GM12878 (cell line): ENCODE data around the gene METAP1D. TPM values are rescaled to one million over a fixed set of nuclear protein-coding genes. Genes with fewer than 3 reads are reported as not detected.

Experiments used
- ATAC-seq: fragments of 200-7000 bp; cut with Tn5 transposase; 3 replicates; pipeline ENCODE4 v1.9.1; 2020; ENCODE audit warnings: mild to moderate bottlenecking, moderate library complexity
- BruUV-seq: library from RNA; stranded (reverse); fragments of 400-500 nt; replicated peaks from 2 replicates; lab custom pipeline; 2021; lab: Mats Ljungman, UMichigan
- CTCF ChIA-PET: fragments of 300-600 bp; sonication (Branson Sonifier 250); formaldehyde crosslinking; extraction: SDS; loops from one replicate; lab custom pipeline; 2021; ENCODE audit warnings: inconsistent platforms; lab: Yijun Ruan, JAX
- POLR2A ChIA-PET: fragments of 350-600 bp; formaldehyde crosslinking; extraction: SDS; loops from one replicate; lab custom pipeline; 2021; ENCODE audit warnings: inconsistent platforms; lab: Charles Lee
- RAD21 ChIA-PET: fragments of 300-600 bp; sonication (Branson Sonifier 250); formaldehyde crosslinking; loops from one replicate; lab custom pipeline; 2023; ENCODE audit warnings: antibody characterized with exemption; ENCODE audit not compliant: unreplicated experiment; lab: Charles Lee
- SMC1A ChIA-PET: fragments of 300-600 bp; sonication (Branson Sonifier 250); formaldehyde crosslinking; loops from one replicate; lab custom pipeline; 2023; ENCODE audit not compliant: unreplicated experiment, uncharacterized antibody; lab: Charles Lee
- DNase-seq: peaks from one replicate; pipeline ENCODE4 v3.0.0-alpha.2; 2011; ENCODE audit warnings: low read depth, low spot score
- FAIRE-seq: peaks from 3 replicates; lab custom pipeline; 2011; peaks lifted over from hg19 to GRCh38; lab: Jason Lieb, UNC
- H2AFZ ChIP-seq: 2 replicates; pipeline ENCODE4 v1.6.0; 2011; ENCODE audit warnings: low read depth, low read length, control low read depth; ENCODE audit not compliant: control insufficient read depth
- H3K27ac ChIP-seq: 2 replicates; pipeline ENCODE4 v1.5.1; 2011; ENCODE audit warnings: control low read depth; ENCODE audit not compliant: control insufficient read depth, insufficient read depth
- H3K27me3 ChIP-seq, 2 experiments: replicated peaks in 1 of 2; 2 replicates each; pipeline versions ENCODE4 v1.6.0 to v1.6.1; 2011; ENCODE audit warnings: low read length in 1 of 2; ENCODE audit not compliant: control insufficient read depth in 2 of 2, insufficient read depth in 2 of 2
- H3K36me3 ChIP-seq, 2 experiments: 2 replicates each; pipeline ENCODE4 v1.5.1; 2011; ENCODE audit warnings: low read length in 1 of 2; ENCODE audit not compliant: control insufficient read depth in 2 of 2, insufficient read depth in 2 of 2
- H3K4me1 ChIP-seq: 2 replicates; pipeline ENCODE4 v1.6.1; 2011; ENCODE audit warnings: mild to moderate bottlenecking, low read length, moderate library complexity, mixed read lengths; ENCODE audit not compliant: control insufficient read depth, insufficient read depth
- H3K4me2 ChIP-seq: 2 replicates; pipeline ENCODE4 v1.6.0; 2011; ENCODE audit warnings: control low read depth; ENCODE audit not compliant: control insufficient read depth, insufficient read depth
- H3K4me3 ChIP-seq: fragments of 200-600 bp; sonication (generic); 2 replicates; pipeline ENCODE4 v1.5.1; 2016
- H3K79me2 ChIP-seq: 2 replicates; pipeline ENCODE4 v1.6.0; 2011; ENCODE audit warnings: low read length; ENCODE audit not compliant: control insufficient read depth, insufficient read depth
- H3K9ac ChIP-seq: 2 replicates; pipeline ENCODE4 v1.8.0; 2011; ENCODE audit warnings: low read length, control low read depth, mixed read lengths; ENCODE audit not compliant: control insufficient read depth, insufficient read depth
- H3K9me3 ChIP-seq: replicated peaks from 3 replicates; pipeline ENCODE4 v1.5.1; 2011; ENCODE audit warnings: mild to moderate bottlenecking, low read length; ENCODE audit not compliant: control insufficient read depth, insufficient read depth
- H4K20me1 ChIP-seq: 2 replicates; pipeline ENCODE4 v1.6.0; 2011; ENCODE audit not compliant: control insufficient read depth, insufficient read depth
- E2F8 ChIP-seq: fragments of 450-650 bp; IDR thresholded peaks from 2 replicates; pipeline ENCODE4 v1.6.1; 2018; ENCODE audit warnings: mild to moderate bottlenecking, low read depth, moderate library complexity; ENCODE audit not compliant: partially characterized antibody
- ESRRA ChIP-seq: IDR thresholded peaks from 2 replicates; pipeline ENCODE4 v1.6.1; 2012; ENCODE audit warnings: mild to moderate bottlenecking, low read length, improper control_type of control experiment
- IKZF2 ChIP-seq, 2 experiments: fragments of 450-650 bp; IDR thresholded peaks; 2 replicates each; pipeline ENCODE4 v1.6.1; 2017; ENCODE audit warnings: mild to moderate bottlenecking in 2 of 2, moderate library complexity in 2 of 2
- LARP7 ChIP-seq: fragments of 450-650 bp; IDR thresholded peaks from 2 replicates; pipeline ENCODE4 v1.6.1; 2017; ENCODE audit warnings: mild to moderate bottlenecking
- MLLT1 ChIP-seq: fragments of 450-650 bp; IDR thresholded peaks from 2 replicates; pipeline ENCODE4 v1.6.1; 2016; ENCODE audit warnings: mild to moderate bottlenecking
- NFYA ChIP-seq: IDR thresholded peaks from 2 replicates; pipeline ENCODE4 v1.6.1; 2011; ENCODE audit warnings: low read depth, mild to moderate bottlenecking, low read length, improper control_type of control experiment, borderline replicate concordance
- NFYB ChIP-seq: IDR thresholded peaks from 2 replicates; pipeline ENCODE4 v1.6.1; 2011; ENCODE audit warnings: low read depth, mild to moderate bottlenecking, low read length, improper control_type of control experiment, moderate library complexity; ENCODE audit not compliant: insufficient read depth
- PBX3 ChIP-seq: IDR thresholded peaks from 2 replicates; pipeline ENCODE4 v1.6.1; 2011; ENCODE audit warnings: mild to moderate bottlenecking, low read depth, low read length, moderate library complexity; ENCODE audit not compliant: insufficient replicate concordance
- POU2F2 ChIP-seq: IDR thresholded peaks from 3 replicates; pipeline ENCODE4 v1.6.1; 2011; ENCODE audit warnings: low read depth, mild to moderate bottlenecking, low read length, borderline replicate concordance
- RAD21 ChIP-seq: IDR thresholded peaks from 2 replicates; pipeline ENCODE4 v1.6.1; 2011; ENCODE audit warnings: mild to moderate bottlenecking, low read depth, low read length, moderate library complexity; ENCODE audit not compliant: insufficient read depth
- RAD51 ChIP-seq: fragments of 450-650 bp; IDR thresholded peaks from 2 replicates; pipeline ENCODE4 v1.6.1; 2016; ENCODE audit warnings: moderate library complexity, mild to moderate bottlenecking, inconsistent platforms
- RELA ChIP-seq: fragments of 450-650 bp; IDR thresholded peaks from 2 replicates; pipeline ENCODE4 v1.8.0; 2014; ENCODE audit warnings: borderline replicate concordance; ENCODE audit not compliant: partially characterized antibody
- TCF7 ChIP-seq: IDR thresholded peaks from 2 replicates; pipeline ENCODE4 v1.6.1; 2014; ENCODE audit warnings: antibody characterized with exemption, borderline replicate concordance
- WGBS: methylation state at CpG from one replicate; pipeline ENCODE4 v1.1.6; 2016; ENCODE audit warnings: low lambda C conversion rate; ENCODE audit not compliant: insufficient replicate concordance, insufficient coverage; ENCODE audit errors: missing lambda C conversion rate; 5-methylcytosine and 5-hydroxymethylcytosine counted together
- in situ Hi-C: fragments of 300-500 bp; cut with MboI; formaldehyde crosslinking; loops from 9 replicates; pipeline ENCODE4 v1.14.3; 2018; ENCODE audit warnings: mixed read lengths
- intact Hi-C: fragments of 100-400 bp; cut with micrococcal nuclease; formaldehyde crosslinking; loops from one replicate; pipeline ENCODE4 v1.14.2; 2022; ENCODE audit not compliant: unreplicated experiment
- polyA plus RNA-seq, 11 experiments: library from polyadenylated mRNA; depleted of rRNA in 4 of 11; unstranded in 6 of 11; stranded (reverse) in 5 of 11; fragments of >200 nt; fragmentation: Nextera tagmentation in 4 of 11; fragmentation: Illumina TruSeq in 1 of 11; extraction: Ambion mirVana in 4 of 11; extraction: Trizol in 1 of 11; gene quantifications; 1 replicate in 1 of 11; 2 replicates in 10 of 11; pipeline versions ENCODE4 v1.2.1 to v1.2.3, GENCODE V29; 2011 to 2016; ENCODE audit warnings: inconsistent platforms in 2 of 11, missing spikeins in 2 of 11, low read depth in 1 of 11
- total RNA-seq, 4 experiments: library from RNA; depleted of rRNA in 3 of 4; stranded (reverse); fragments of >200 nt in 3 of 4; fragmentation: Illumina TruSeq in 1 of 4; extraction: Trizol in 1 of 4; gene quantifications; 2 replicates each; pipeline versions ENCODE4 v1.2.1 to v1.2.3, GENCODE V29; 2013 to 2021
- TF ChIP-seq, protein P1 (sequence below): fragments of 450-650 bp; IDR thresholded peaks from 2 replicates; pipeline ENCODE4 v1.6.1; 2014; ENCODE audit warnings: mild to moderate bottlenecking
- TF ChIP-seq, protein P2 (sequence below): IDR thresholded peaks from 2 replicates; pipeline ENCODE4 v1.6.1; 2012; ENCODE audit warnings: low read depth, low read length, improper control_type of control experiment

METAP1D gene
- total and polyA plus RNA-seq, 10 of the 15 experiments (the other 5 are each of a cell fraction or from before 2014, with no cell fraction given): 4.5 to 12.1 (median 7.8) TPM

DNA sequence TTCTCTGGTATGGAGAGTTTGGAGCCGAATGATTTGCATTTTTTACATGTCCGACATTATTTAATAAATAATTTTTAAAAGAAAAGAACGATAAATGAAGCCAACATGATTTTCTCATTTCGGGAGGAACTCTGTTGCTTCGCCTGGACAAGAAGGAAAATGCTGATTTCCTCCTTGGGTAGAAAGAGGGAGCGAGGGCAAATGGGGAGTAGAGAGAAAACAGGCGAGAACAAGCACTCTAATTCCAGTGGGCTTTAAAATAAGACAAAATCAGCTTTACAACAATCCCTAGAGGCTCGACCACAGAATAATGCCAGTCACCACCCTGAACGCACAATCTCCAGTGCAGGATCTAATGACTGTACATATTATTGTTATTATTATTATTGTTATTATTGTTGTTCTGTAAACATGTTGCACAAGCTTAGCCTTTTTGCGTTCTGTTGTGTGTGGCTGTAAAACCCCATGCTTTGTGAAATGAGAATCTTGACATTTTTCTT is 89.3 kb downstream of the METAP1D start:
- POLR2A ChIA-PET: interaction anchor here (0.6 kb wide), 1 partner anchor 1648 kb away, joined by 4 read pairs; no protein-coding TSS in a partner anchor

More for the DNA sequence above, 89.3 kb downstream of the METAP1D start:
- H3K9ac ChIP-seq: no peak overlapping the region
- FAIRE-seq: no peak
- no TSS peak for BruUV-seq
- H3K36me3 ChIP-seq: no peaks in the 10 kb centered on the region
- RAD21 ChIA-PET: no interaction called here
- CTCF ChIA-PET: no interaction called here
- H3K4me3 ChIP-seq: no peak overlapping the region
- no peak for DNase-seq
- no peaks in the 10 kb centered on the region; the same call in 2 of the 3 replicates for H3K9me3 ChIP-seq
- no peaks in the 10 kb centered on the region for H3K79me2 ChIP-seq
- in situ Hi-C loops (no loop called here), intact Hi-C loops (loop anchor here (5.0 kb wide), 1 partner anchor 92 kb away; the partner anchor contains the start of gene METAP1D)
- SMC1A ChIA-PET: no interaction called here
- peaks cover 32 to 64% of the 10 kb centered on the region in 2 experiments for H3K27me3 ChIP-seq
- 38% methylated on average over 10 of the region's 10 CpGs for WGBS
- no peak for ATAC-seq
- TF ChIP-seq, protein P1, sequence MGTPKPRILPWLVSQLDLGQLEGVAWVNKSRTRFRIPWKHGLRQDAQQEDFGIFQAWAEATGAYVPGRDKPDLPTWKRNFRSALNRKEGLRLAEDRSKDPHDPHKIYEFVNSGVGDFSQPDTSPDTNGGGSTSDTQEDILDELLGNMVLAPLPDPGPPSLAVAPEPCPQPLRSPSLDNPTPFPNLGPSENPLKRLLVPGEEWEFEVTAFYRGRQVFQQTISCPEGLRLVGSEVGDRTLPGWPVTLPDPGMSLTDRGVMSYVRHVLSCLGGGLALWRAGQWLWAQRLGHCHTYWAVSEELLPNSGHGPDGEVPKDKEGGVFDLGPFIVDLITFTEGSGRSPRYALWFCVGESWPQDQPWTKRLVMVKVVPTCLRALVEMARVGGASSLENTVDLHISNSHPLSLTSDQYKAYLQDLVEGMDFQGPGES: no peak
- TF ChIP-seq, protein P2, sequence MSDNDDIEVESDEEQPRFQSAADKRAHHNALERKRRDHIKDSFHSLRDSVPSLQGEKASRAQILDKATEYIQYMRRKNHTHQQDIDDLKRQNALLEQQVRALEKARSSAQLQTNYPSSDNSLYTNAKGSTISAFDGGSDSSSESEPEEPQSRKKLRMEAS: no peak
- TF ChIP-seq RAD51 (no peak), MLLT1 (no peak), TCF7 (no peak), E2F8 (no peak), RAD21 (no peak), LARP7 (no peak), ESRRA (no peak), RELA (no peak), IKZF2 (IDR thresholded peaks at IDR 0.05) (no peak), PBX3 (no peak), NFYA (no peak), NFYB (no peak), POU2F2 (no peak)
- H3K4me1 ChIP-seq: peaks cover 12% of the 10 kb centered on the region
- no peak overlapping the region for H3K4me2 ChIP-seq
- H2AFZ ChIP-seq: no peak overlapping the region
- no peak overlapping the region for H3K27ac ChIP-seq
- peaks cover 6% of the 10 kb centered on the region; the same call in 1 of the 2 replicates for H4K20me1 ChIP-seq
